Effector memory CD4-positive, alpha-beta T cell (primary cell): Measurements from ENCODE around the gene NOP53.
"Not testable (repeated sequence)": the region's sequence is repeated elsewhere in the genome, so short reads cannot be mapped to it uniquely, and the experiment has no call there.

Experiments
- DNase-seq, 3 donors: peaks; one replicate each; pipeline ENCODE4 v3.0.0-alpha.2; 2020
- H3K27ac ChIP-seq: 2 replicates; pipeline ENCODE4 v1.7.0; 2013; ENCODE audit warnings: mild to moderate bottlenecking, low read length, moderate library complexity; ENCODE audit not compliant: insufficient read depth, poor library complexity, severe bottlenecking
- H3K27me3 ChIP-seq: replicated peaks from 2 replicates; pipeline ENCODE4 v1.7.0; 2013; ENCODE audit warnings: mild to moderate bottlenecking, low read length; ENCODE audit not compliant: insufficient read depth, control insufficient read depth, poor library complexity, severe bottlenecking
- H3K36me3 ChIP-seq: 2 replicates; pipeline ENCODE4 v1.7.0; 2013; ENCODE audit warnings: mild to moderate bottlenecking, low read length, moderate library complexity; ENCODE audit not compliant: control insufficient read depth, insufficient read depth
- H3K4me1 ChIP-seq: 2 replicates; pipeline ENCODE4 v1.7.0; 2013; ENCODE audit warnings: low read length, mild to moderate bottlenecking; ENCODE audit not compliant: control insufficient read depth, insufficient read depth, poor library complexity, severe bottlenecking
- H3K4me3 ChIP-seq: 2 replicates; pipeline ENCODE4 v1.7.0; 2013; ENCODE audit warnings: low read length, low read depth, mild to moderate bottlenecking; ENCODE audit not compliant: insufficient read depth, poor library complexity, severe bottlenecking
- H3K9me3 ChIP-seq: 2 replicates; pipeline ENCODE4 v1.7.0; 2013; ENCODE audit warnings: mild to moderate bottlenecking, low read length, moderate library complexity; ENCODE audit not compliant: control insufficient read depth

NOP53 gene

DNA sequence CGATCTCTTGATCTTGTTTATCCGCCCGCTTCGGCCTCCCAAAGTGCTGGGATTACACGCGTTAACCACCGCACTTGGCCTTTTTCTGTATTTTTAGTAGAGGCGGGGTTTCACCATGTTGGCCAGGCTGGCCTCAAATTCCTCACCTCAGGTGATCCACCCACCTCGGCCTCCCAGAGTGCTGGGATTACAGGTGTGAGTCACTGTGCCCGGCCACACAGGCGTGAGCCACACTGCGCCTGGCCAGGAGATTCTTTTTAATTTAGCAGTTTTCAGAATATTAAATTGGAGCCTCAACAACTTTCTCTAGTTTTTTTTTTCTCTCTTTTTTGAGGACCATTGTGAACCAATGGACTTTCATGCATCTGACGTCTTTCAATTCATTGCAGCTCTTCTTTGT is 44.5 kb downstream of the NOP53 start:
- H3K27me3 ChIP-seq, H3K9me3 ChIP-seq, H3K4me3 ChIP-seq, H3K27ac ChIP-seq, H3K4me1 ChIP-seq, H3K36me3 ChIP-seq, DNase-seq: not testable (repeated sequence)

DNA sequence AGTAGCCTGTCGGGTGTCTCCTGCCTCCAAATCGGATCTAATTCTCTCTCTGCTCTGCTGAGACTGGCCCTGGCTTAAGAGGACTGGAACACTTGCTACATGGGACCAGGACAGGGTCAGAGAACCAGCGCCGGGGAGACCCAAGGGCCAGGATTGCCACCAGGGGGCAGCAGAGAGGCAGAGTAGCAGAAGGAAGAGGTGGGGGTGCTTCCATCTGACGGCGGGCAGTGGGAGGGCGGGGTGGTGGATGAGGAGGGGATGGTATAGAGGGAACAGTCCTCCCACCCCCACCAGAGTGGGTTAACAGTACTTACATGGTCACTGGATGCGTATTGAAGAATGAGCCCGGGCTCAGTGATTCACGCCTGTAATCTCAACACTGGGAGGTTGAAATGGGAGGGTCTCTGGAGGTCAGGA is 45.1 kb downstream of the NOP53 start:
- DNase-seq = peak; percentile 52 to 78 (median 56)

DNA sequence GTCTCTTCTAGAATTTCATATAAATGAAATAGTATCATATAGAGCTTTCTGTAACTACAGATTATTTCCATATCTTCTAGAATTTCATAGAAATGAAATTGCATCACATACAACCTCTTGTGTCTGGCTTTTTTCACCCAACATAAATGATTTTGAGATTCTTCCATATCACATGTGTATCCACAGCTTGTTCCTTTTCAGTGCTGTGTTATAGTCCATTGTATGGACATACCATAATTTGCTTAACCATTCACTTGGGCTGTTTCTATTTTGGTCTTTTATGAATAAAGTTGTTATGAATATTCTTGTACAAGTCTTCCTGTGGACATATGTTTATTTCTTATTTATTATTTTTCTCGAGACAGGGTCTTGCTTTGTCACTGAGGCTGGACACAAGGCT is 47.3 kb downstream of the NOP53 start:
- Histone ChIP-seq H3K4me3 (no peak overlapping the region), H3K4me1 (peaks cover 5% of the 10 kb centered on the region), H3K27ac (no peak overlapping the region), H3K36me3 (no peaks in the 10 kb centered on the region), H3K27me3 (no peaks in the 10 kb centered on the region), H3K9me3 (no peaks in the 10 kb centered on the region)
- no peak for DNase-seq

More for the DNA sequence above, 45.1 kb downstream of the NOP53 start:
- H3K36me3 ChIP-seq = no peaks in the 10 kb centered on the region
- no peak overlapping the region for H3K4me3 ChIP-seq
- peaks cover 5% of the 10 kb centered on the region for H3K4me1 ChIP-seq
- no peaks in the 10 kb centered on the region for H3K9me3 ChIP-seq
- no peaks in the 10 kb centered on the region for H3K27me3 ChIP-seq
- no peak overlapping the region for H3K27ac ChIP-seq

DNA sequence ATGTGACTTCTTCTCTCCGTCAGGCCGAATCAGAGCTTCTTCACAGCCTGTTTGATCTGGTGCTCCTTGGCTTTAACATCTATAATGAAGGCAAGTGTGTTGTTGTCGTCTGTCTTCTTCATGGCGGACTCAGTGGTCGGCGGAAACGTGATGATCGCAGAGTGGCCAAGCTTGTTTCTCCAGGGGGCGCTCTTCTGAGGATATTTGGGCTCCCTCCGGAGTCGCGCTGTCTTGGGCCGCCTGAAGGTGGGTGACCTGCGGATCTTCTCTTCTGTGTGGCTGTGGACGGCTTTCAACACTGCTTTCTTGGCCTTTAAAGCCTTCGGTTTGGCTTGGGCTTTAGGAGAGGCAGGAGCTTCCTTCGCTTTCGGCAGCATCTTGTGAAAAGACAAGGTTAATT is 49.2 kb downstream of the NOP53 start:
- no peak overlapping the region for H3K4me3 ChIP-seq
- no peaks in the 10 kb centered on the region for H3K9me3 ChIP-seq
- H3K27ac ChIP-seq = no peak overlapping the region
- no peaks in the 10 kb centered on the region for H3K36me3 ChIP-seq
- no peak for DNase-seq
- peaks cover 5% of the 10 kb centered on the region for H3K4me1 ChIP-seq
- H3K27me3 ChIP-seq = no peaks in the 10 kb centered on the region

DNA sequence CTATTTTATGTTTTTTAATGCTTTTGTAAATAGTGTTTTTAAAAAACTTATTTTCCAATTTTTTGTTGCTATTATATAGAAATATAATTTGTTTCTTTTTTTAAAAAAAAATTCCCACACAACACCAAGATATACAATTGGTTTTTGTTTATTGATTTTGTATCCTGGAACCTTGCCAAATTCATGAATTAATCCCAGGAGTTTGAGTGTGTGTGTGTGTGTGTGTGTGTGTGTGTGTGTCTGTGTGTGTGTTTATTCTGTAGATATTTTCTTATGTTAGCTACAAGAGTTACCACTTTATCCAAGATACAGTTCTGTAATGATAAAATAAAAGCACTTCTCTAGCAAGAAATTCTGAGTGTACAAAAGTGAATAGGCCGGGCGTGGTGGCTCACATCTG is 51.4 kb downstream of the NOP53 start:
- Histone ChIP-seq H3K27me3 (no peaks in the 10 kb centered on the region), H3K36me3 (no peaks in the 10 kb centered on the region), H3K4me3 (no peak overlapping the region), H3K4me1 (no peaks in the 10 kb centered on the region), H3K27ac (no peak overlapping the region), H3K9me3 (no peaks in the 10 kb centered on the region)
- no peak for DNase-seq

DNA sequence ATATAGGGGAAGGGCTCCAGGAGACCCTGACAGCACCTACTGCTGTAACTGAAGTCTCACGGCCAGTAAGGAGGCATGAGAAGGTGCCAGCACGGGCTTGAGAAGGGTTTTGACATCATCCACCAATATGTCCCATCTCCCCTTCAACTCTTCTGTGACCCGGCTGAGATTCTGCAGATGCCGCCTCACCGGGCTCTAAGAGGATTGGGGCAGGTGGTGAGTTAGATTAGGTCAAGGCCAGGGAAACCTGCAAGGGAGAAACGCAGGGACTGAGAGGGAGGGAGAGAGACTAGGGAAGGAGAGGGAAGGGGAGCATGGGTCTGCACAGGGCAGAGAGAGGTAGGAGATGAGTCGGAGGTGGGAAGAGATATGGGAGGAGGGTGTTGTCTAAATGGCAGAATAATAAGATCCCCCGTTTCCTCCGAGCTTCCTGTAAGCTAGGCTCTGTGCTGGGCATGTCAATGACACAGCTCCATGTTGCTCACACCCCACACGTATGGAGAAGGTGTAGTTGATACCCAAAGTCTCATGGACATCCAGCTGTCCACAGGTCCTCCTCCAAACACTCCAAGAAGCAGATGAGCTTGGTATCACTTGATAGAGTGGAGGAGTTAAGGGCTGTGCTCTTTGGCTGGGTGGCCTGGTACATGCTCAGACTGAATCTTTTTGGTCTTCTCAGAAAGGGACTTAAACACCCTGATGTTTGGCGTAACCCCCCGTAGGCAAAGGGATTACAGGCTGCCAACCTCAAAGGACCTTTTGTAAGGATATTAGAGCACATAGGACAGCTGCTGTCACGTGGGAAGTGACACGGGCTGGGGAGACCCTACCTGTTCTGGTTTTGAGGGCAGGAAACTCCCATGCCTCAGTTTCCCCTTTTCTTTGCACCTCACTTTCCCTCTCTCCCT is 52.9 kb downstream of the NOP53 start:
- DNase-seq = no peak

DNA sequence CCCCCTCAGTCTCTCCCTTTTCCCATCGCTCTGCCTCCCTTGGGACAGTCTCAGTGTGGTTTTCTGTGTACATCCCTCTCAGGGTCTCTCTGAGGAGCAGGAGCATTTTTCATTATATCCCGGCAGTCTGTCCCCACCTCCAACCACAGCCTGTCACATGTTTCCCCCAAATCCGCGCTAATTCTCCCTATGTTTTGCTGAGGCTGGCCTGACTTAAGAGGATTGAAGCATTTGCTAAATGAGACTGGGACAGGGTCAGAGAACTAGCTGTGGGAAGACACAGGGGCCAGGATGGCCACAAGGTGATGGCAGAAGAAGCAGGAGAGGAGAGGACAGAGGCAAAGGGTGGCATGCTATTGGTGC is 53.5 kb downstream of the NOP53 start:
- Histone ChIP-seq H3K4me3 (no peak overlapping the region), H3K4me1 (no peaks in the 10 kb centered on the region), H3K27ac (no peak overlapping the region), H3K27me3 (no peaks in the 10 kb centered on the region), H3K9me3 (no peaks in the 10 kb centered on the region), H3K36me3 (no peaks in the 10 kb centered on the region)
- DNase-seq = no peak

More for the DNA sequence above, 52.9 kb downstream of the NOP53 start:
- Histone ChIP-seq H3K27me3 (no peaks in the 10 kb centered on the region), H3K27ac (no peak overlapping the region), H3K4me1 (no peaks in the 10 kb centered on the region), H3K9me3 (no peaks in the 10 kb centered on the region), H3K36me3 (no peaks in the 10 kb centered on the region), H3K4me3 (no peak overlapping the region)

DNA sequence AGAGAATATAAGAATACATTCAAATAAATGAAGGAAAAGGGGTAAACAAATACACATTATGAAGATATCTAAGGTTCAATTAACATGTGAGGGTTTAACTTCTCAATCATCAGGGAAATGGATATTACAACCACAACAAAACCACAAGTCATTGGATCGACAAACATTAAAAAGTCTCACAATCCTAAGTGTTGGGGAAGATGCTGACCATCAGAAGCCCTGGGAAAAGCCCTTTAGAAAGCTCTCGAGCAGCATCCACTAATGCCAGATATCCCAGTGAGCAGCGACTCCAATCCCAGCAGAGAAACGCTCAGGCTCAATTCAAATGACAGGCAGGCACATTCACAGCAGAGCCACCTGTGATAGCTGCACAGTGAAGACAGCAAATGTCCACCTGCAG is 55.9 kb downstream of the NOP53 start:
- Histone ChIP-seq H3K9me3 (no peaks in the 10 kb centered on the region), H3K27ac (no peak overlapping the region), H3K4me1 (no peaks in the 10 kb centered on the region)

DNA sequence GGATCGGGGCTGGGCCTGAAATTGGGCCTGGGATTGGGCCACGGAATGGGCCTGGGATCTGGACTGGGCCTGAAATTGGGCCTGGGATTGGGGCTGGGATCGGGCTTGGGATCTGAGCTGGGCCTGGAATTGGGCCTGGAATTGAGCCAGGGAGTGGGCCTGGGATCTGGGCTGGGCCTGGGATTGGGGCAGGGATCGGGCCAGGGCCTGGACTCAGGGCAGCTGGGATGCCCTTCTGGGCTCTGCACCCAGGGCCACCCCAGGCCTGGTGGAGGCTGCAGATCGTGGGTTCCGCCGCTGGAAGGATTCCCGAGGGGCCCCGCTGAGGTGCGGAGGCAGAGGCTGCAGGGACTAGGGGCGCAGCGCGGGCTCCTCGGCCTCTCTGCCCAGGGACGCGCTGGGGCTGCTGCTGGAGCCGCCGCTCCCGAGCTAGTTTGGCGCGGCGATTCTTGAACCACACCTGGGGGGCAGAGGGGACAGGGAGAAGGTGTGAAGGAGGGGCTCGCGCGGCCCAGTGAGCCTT is 57.2 kb downstream of the NOP53 start:
- DNase-seq = no peak
- Histone ChIP-seq H3K4me3 (no peak overlapping the region), H3K36me3 (no peaks in the 10 kb centered on the region), H3K4me1 (no peaks in the 10 kb centered on the region), H3K27me3 (no peaks in the 10 kb centered on the region), H3K27ac (no peak overlapping the region), H3K9me3 (no peaks in the 10 kb centered on the region)

More for the DNA sequence above, 55.9 kb downstream of the NOP53 start:
- DNase-seq = no peak
- Histone ChIP-seq H3K27me3 (no peaks in the 10 kb centered on the region), H3K36me3 (no peaks in the 10 kb centered on the region), H3K4me3 (no peak overlapping the region)

DNA sequence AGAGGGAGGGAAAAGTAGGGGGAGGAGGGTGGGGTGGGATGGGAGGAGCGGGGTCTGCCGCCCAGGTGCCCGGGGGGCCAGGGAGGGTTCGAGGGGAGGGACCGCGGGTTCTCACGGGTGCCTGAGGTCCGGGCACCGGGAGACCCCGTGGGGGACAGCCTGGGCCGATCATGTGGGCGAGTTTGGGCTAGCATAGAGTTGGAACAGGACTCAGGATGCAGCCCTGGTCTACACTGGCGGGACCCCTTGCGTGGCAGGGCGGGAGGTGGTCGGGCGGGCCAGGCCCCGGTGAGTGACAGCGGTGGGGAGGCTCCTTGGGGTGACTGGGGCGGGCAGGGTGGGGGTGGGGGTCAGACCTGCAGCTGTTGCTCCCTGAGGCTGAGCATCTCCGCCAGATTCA is 57.8 kb downstream of the NOP53 start:
- H3K4me1 ChIP-seq, DNase-seq: not testable (repeated sequence)

More for the DNA sequence above, 57.8 kb downstream of the NOP53 start:
- not testable (repeated sequence) for H3K4me3 ChIP-seq, H3K27ac ChIP-seq, H3K9me3 ChIP-seq, H3K27me3 ChIP-seq, H3K36me3 ChIP-seq
